A673 (cell line): ENCODE data around the gene CYFIP2. TPM values are rescaled to one million over a fixed set of nuclear protein-coding genes. Genes with fewer than 3 reads are reported as not detected.

Experiments
- BruUV-seq: library from RNA; stranded (reverse); fragments of 400-500 nt; replicated peaks from 2 replicates; lab custom pipeline; 2021; lab: Mats Ljungman, UMichigan
- CTCF ChIA-PET: fragments of 300-600 bp; sonication (Branson Sonifier 250); formaldehyde crosslinking; loops from one replicate; lab custom pipeline; 2022; ENCODE audit warnings: antibody characterized with exemption; lab: Charles Lee
- POLR2A ChIA-PET: fragments of 300-600 bp; sonication (Branson Sonifier 250); formaldehyde crosslinking; loops from one replicate; lab custom pipeline; 2022; ENCODE audit warnings: antibody characterized with exemption; ENCODE audit not compliant: low non-redundant PET; lab: Charles Lee
- DNase-seq: peaks from one replicate; pipeline ENCODE4 v3.0.0-alpha.2; 2015; ENCODE audit warnings: low spot score
- H3K27ac ChIP-seq: fragments of 200-600 bp; sonication (generic); 2 replicates; pipeline ENCODE4 v1.5.1; 2016; ENCODE audit warnings: mixed run types, low read depth, mild to moderate bottlenecking, mixed read lengths, antibody characterized with exemption, low read length; ENCODE audit not compliant: poor library complexity, severe bottlenecking
- H3K27me3 ChIP-seq: fragments of 200-600 bp; sonication (generic); replicated peaks from 2 replicates; pipeline ENCODE4 v1.6.1; 2017; ENCODE audit warnings: mixed run types, low read depth, mild to moderate bottlenecking, mixed read lengths, antibody characterized with exemption, low read length; ENCODE audit not compliant: insufficient read depth, poor library complexity
- H3K36me3 ChIP-seq: fragments of 200-600 bp; sonication (generic); 2 replicates; pipeline ENCODE4 v1.6.1; 2016; ENCODE audit warnings: mixed run types, mild to moderate bottlenecking, mixed read lengths, antibody characterized with exemption, low read length; ENCODE audit not compliant: insufficient read depth, poor library complexity, severe bottlenecking
- H3K4me1 ChIP-seq: fragments of 200-600 bp; sonication (generic); 2 replicates; pipeline ENCODE4 v1.6.1; 2017; ENCODE audit warnings: mixed run types, mild to moderate bottlenecking, mixed read lengths, antibody characterized with exemption, low read length; ENCODE audit not compliant: insufficient read depth, poor library complexity, severe bottlenecking
- H3K4me3 ChIP-seq: fragments of 200-600 bp; sonication (generic); 2 replicates; pipeline ENCODE4 v1.5.1; 2016; ENCODE audit warnings: low read depth, mixed run types, mild to moderate bottlenecking, mixed read lengths, low read length; ENCODE audit not compliant: poor library complexity, severe bottlenecking
- H3K9me3 ChIP-seq: fragments of 200-600 bp; sonication (generic); 2 replicates; pipeline ENCODE4 v1.6.1; 2016; ENCODE audit warnings: mixed run types, low read depth, mild to moderate bottlenecking, mixed read lengths, antibody characterized with exemption, low read length; ENCODE audit not compliant: poor library complexity, severe bottlenecking
- CTCF ChIP-seq: fragments of 300-800, 200-600 bp; sonication (generic); conservative IDR thresholded peaks from 2 replicates; pipeline ENCODE4 v1.5.1; 2017; ENCODE audit warnings: low read depth, mild to moderate bottlenecking, antibody characterized with exemption, low read length, moderate library complexity, mixed read lengths
- EZH2 ChIP-seq: fragments of 200-600 bp; sonication (generic); IDR thresholded peaks from 2 replicates; pipeline ENCODE4 v1.6.1; 2017; ENCODE audit warnings: borderline replicate concordance, low read depth, mild to moderate bottlenecking, mixed read lengths, antibody characterized with exemption, low read length; ENCODE audit not compliant: poor library complexity, severe bottlenecking
- intact Hi-C: fragments of 100-400 bp; cut with micrococcal nuclease; formaldehyde crosslinking; loops from one replicate; pipeline ENCODE4 v1.10.0; 2022; ENCODE audit not compliant: unreplicated experiment
- total RNA-seq: library from RNA; stranded (reverse); gene quantifications from 2 replicates; pipeline ENCODE4 v1.2.3, GENCODE V29; 2021

CYFIP2 gene
- total RNA-seq, 1 experiment from 2014 or later = 17.2 TPM

GRCh38 chr5:157369507-157369906, 103.6 kb downstream of the CYFIP2 start:
- no peak for DNase-seq
- Histone ChIP-seq H3K4me1 (peaks cover 10% of the 10 kb centered on the region), H3K9me3 (no peaks in the 10 kb centered on the region), H3K4me3 (no peak overlapping the region), H3K27me3 (no peaks in the 10 kb centered on the region), H3K27ac (no peak overlapping the region), H3K36me3 (no peaks in the 10 kb centered on the region)
- CTCF ChIA-PET = no interaction called here
- TF ChIP-seq CTCF (no peak), EZH2 (no peak)
- intact Hi-C loops = no loop called here
- POLR2A ChIA-PET = interaction anchor here (0.7 kb wide), 1 partner anchor 18 kb away, joined by 7 read pairs; no protein-coding TSS in a partner anchor
- BruUV-seq = no TSS peak

GRCh38 chr5:157370967-157371366, 105.0 kb downstream of the CYFIP2 start:
- TF ChIP-seq EZH2 (no peak), CTCF (no peak)
- no peaks in the 10 kb centered on the region for H3K36me3 ChIP-seq
- intact Hi-C loops = no loop called here
- DNase-seq = peak; percentile 29
- ChIA-PET CTCF (no interaction called here), POLR2A (no interaction called here)
- no peaks in the 10 kb centered on the region for H3K27me3 ChIP-seq
- peak overlapping the region; percentile 33 for H3K27ac ChIP-seq
- no peaks in the 10 kb centered on the region for H3K9me3 ChIP-seq
- no TSS peak for BruUV-seq
- H3K4me1 ChIP-seq = peaks cover 10% of the 10 kb centered on the region
- H3K4me3 ChIP-seq = no peak overlapping the region

- TF ChIP-seq CTCF (no peak), EZH2 (no peak)
- no TSS peak for BruUV-seq
- CTCF ChIA-PET = no interaction called here
- Histone ChIP-seq H3K9me3 (no peaks in the 10 kb centered on the region), H3K4me1 (peaks cover 10% of the 10 kb centered on the region), H3K36me3 (no peaks in the 10 kb centered on the region), H3K4me3 (no peak overlapping the region), H3K27me3 (no peaks in the 10 kb centered on the region), H3K27ac (no peak overlapping the region)
- no peak for DNase-seq
- intact Hi-C loops = no loop called here
- POLR2A ChIA-PET = no interaction called here
Measured at GRCh38 chr5:157371655-157372471, 105.9 kb downstream of the CYFIP2 start.
